Loucy (cell line): Measurements from ENCODE around the gene BCAS1.

Experiments
- CTCF ChIP-seq: fragments of 200-600 bp; sonication (generic); conservative IDR thresholded peaks from 2 replicates; pipeline ENCODE4 v1.5.1; 2014; ENCODE audit warnings: mild to moderate bottlenecking, antibody characterized with exemption, low read length
- EZH2phosphoT487 ChIP-seq: fragments of 200-600 bp; IDR thresholded peaks from 2 replicates; pipeline ENCODE4 v1.6.1; 2018; ENCODE audit warnings: antibody characterized with exemption, mild to moderate bottlenecking, moderate library complexity, borderline replicate concordance

- TF ChIP-seq CTCF (no peak), EZH2phosphoT487 (no peak)
Measured at GRCh38 chr20:54000262-54000661, 70.1 kb downstream of the BCAS1 start.
